Dermis lymphatic vessel endothelial cell (primary cell): ENCODE measurements around the gene SALL4. TPM values are rescaled to one million over a fixed set of nuclear protein-coding genes. Genes with fewer than 3 reads are reported as not detected.

ENCODE experiments used
- total RNA-seq: library from RNA; depleted of rRNA; stranded (reverse); fragments of >200 nt; gene quantifications from 2 replicates; pipeline ENCODE4 v1.2.1, GENCODE V29; 2014

Gene SALL4
- 0.09 and 0.43 TPM in 2 replicates for total RNA-seq

DNA sequence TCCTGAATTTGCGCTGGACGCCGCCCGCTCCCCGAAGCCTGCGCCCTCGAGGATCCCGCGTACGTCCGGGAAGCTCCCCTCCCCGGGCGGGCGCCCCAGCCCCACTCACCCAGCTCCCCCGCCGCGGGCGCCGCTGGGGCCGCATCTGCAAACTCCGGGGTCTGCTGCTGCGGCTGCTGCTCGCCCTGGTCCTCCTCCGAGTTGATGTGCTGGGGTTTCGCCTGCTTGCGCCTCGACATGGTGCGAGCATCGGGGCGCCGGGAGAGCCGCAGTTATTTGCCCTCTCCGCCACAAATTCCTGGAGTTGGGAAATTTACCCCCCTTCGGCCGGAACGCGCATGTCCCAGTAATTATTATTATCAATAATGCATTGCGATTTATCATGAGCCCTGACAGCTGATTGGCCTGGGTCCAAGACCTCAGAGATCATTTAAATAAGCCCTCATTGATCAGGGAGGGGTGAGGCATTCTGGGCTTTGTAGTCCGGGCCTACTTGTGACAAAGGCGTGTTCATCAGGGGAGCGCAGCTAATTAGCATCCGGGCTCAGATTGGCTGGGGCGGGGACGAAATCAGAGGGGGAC, at the start of gene SALL4:
Gene SALL4, minus strand, starts transcription at position 352 of the 582 bp plus-strand sequence. Its CDS starts 113 bp downstream, at position 239.

GRCh38 chr20:51767867-51768758, 34.2 kb downstream of the SALL4 start, which contains the start of gene ATP9A:
TSS of gene ATP9A (minus strand) at chr20:51768390. CDS start at chr20:51768369, 21 bp downstream.

Other genes with a start within 250 kb of the SALL4 start
- 60.3 and 68.5 TPM in 2 replicates for gene ATP9A, start 34.1 kb downstream of the SALL4 start, total RNA-seq